HG03135 (cell line): ENCODE results near the gene SSC4D.
"Not testable (repeated sequence)": the region's sequence is repeated elsewhere in the genome, so short reads cannot be mapped to it uniquely, and the experiment has no call there.

Experiments
- ATAC-seq: cut with Tn5 transposase; IDR thresholded peaks from one replicate; pipeline ENCODE4 v1.9.1; 2021; ENCODE audit warnings: mild to moderate bottlenecking, moderate library complexity; ENCODE audit not compliant: unreplicated experiment

The SSC4D gene

GRCh38 chr7:76409537-76409936 is at the start of gene SSC4D:
TSS of gene SSC4D (minus strand) at chr7:76409697. CDS start at chr7:76404439, 5,258 bp downstream.
- ATAC-seq, result no peak

GRCh38 chr7:76458504-76458903 is 49.0 kb upstream of the SSC4D start:
- not testable (repeated sequence) for ATAC-seq

GRCh38 chr7:76457017-76457416 is 47.5 kb upstream of the SSC4D start:
- ATAC-seq, result not testable (repeated sequence)

- peak; percentile 85 for ATAC-seq
Measured at GRCh38 chr7:76445577-76446008, 36.1 kb upstream of the SSC4D start.

- not testable (repeated sequence) for ATAC-seq
Measured at GRCh38 chr7:76443846-76444245, 34.3 kb upstream of the SSC4D start.

- not testable (repeated sequence) for ATAC-seq
Measured at GRCh38 chr7:76442664-76443446, 33.4 kb upstream of the SSC4D start.

- peak; percentile 43 for ATAC-seq
Measured at GRCh38 chr7:76441792-76442191, 32.3 kb upstream of the SSC4D start.

GRCh38 chr7:76440404-76440803 is 30.9 kb upstream of the SSC4D start:
- not testable (repeated sequence) for ATAC-seq

GRCh38 chr7:76439120-76439888 is 29.8 kb upstream of the SSC4D start:
- not testable (repeated sequence) for ATAC-seq

- peak; percentile 55 for ATAC-seq
Measured at GRCh38 chr7:76437873-76438272, 28.4 kb upstream of the SSC4D start.

- ATAC-seq, result no peak
Measured at GRCh38 chr7:76430836-76431235, 21.3 kb upstream of the SSC4D start.

- no peak for ATAC-seq
Measured at GRCh38 chr7:76430211-76430610, 20.7 kb upstream of the SSC4D start.

- ATAC-seq, result no peak
Measured at GRCh38 chr7:76428868-76429805, 19.6 kb upstream of the SSC4D start.

GRCh38 chr7:76428149-76428823 is 18.8 kb upstream of the SSC4D start:
- no peak for ATAC-seq

GRCh38 chr7:76427635-76428034 is 18.1 kb upstream of the SSC4D start:
- no peak for ATAC-seq

- ATAC-seq, result no peak
Measured at GRCh38 chr7:76426246-76426645, 16.7 kb upstream of the SSC4D start.

- not testable (repeated sequence) for ATAC-seq
Measured at GRCh38 chr7:76425558-76425957, 16.1 kb upstream of the SSC4D start.

- no peak for ATAC-seq
Measured at GRCh38 chr7:76425156-76425555, 15.7 kb upstream of the SSC4D start.

GRCh38 chr7:76424413-76425111 is 15.1 kb upstream of the SSC4D start, which contains the start of gene ZP3:
TSS of gene ZP3 (plus strand) at chr7:76424950. CDS start at chr7:76424965, 15 bp downstream.
- no peak for ATAC-seq
